H9 (cell line): Measurements from ENCODE around the gene HACE1. TPM values are rescaled to one million over a fixed set of nuclear protein-coding genes. Genes with fewer than 3 reads are reported as not detected.

Experiments
- DNase-seq: peaks from one replicate; pipeline ENCODE4 v3.0.0-alpha.2; 2017
- H2AFZ ChIP-seq: one replicate; pipeline ENCODE4 v1.6.1; 2013; ENCODE audit warnings: mild to moderate bottlenecking, low read length, control low read depth, moderate library complexity
- H2AK5ac ChIP-seq: 2 replicates; pipeline ENCODE4 v1.6.1; 2013; ENCODE audit warnings: low read length, control low read depth, mixed read lengths; ENCODE audit not compliant: insufficient read length
- H2BK120ac ChIP-seq: one replicate; pipeline ENCODE4 v1.6.1; 2013; ENCODE audit warnings: low read depth, mild to moderate bottlenecking, low read length, control low read depth, inconsistent platforms; ENCODE audit not compliant: poor library complexity, severe bottlenecking
- H2BK12ac ChIP-seq: 2 replicates; pipeline ENCODE4 v1.6.1; 2013; ENCODE audit warnings: low read length, control low read depth, mixed read lengths, low read depth; ENCODE audit not compliant: insufficient read length
- H2BK15ac ChIP-seq: 2 replicates; pipeline ENCODE4 v1.6.1; 2013; ENCODE audit warnings: low read depth, low read length, control low read depth
- H2BK20ac ChIP-seq: one replicate; pipeline ENCODE4 v1.6.1; 2013; ENCODE audit warnings: low read depth, mild to moderate bottlenecking, low read length, control low read depth, inconsistent platforms; ENCODE audit not compliant: poor library complexity, severe bottlenecking
- H2BK5ac ChIP-seq: 2 replicates; pipeline ENCODE4 v1.6.1; 2013; ENCODE audit warnings: low read length, control low read depth, mixed read lengths; ENCODE audit not compliant: insufficient read length
- H3K14ac ChIP-seq: 2 replicates; pipeline ENCODE4 v1.6.1; 2013; ENCODE audit warnings: low read length, control low read depth; ENCODE audit not compliant: insufficient read depth
- H3K18ac ChIP-seq: 2 replicates; pipeline ENCODE4 v1.6.1; 2013; ENCODE audit warnings: low read depth, mild to moderate bottlenecking, mixed read lengths, low read length, control low read depth; ENCODE audit not compliant: insufficient read length
- H3K23ac ChIP-seq: 2 replicates; pipeline ENCODE4 v1.6.1; 2013; ENCODE audit warnings: low read length, control low read depth, mixed read lengths, low read depth; ENCODE audit not compliant: insufficient read length
- H3K23me2 ChIP-seq: 2 replicates; pipeline ENCODE4 v1.6.1; 2013; ENCODE audit warnings: low read depth, mild to moderate bottlenecking, mixed read lengths, low read length, control low read depth; ENCODE audit not compliant: insufficient read length, poor library complexity, severe bottlenecking
- H3K27ac ChIP-seq: 2 replicates; pipeline ENCODE4 v1.5.1; 2013; ENCODE audit warnings: low read length, control low read depth, mixed read lengths, low read depth; ENCODE audit not compliant: insufficient read length
- H3K27me3 ChIP-seq: 2 replicates; pipeline ENCODE4 v1.6.1; 2013; ENCODE audit warnings: low read length, control low read depth, inconsistent platforms; ENCODE audit not compliant: insufficient read depth
- H3K4ac ChIP-seq: 2 replicates; pipeline ENCODE4 v1.6.1; 2013; ENCODE audit warnings: low read depth, mild to moderate bottlenecking, control low read depth, inconsistent platforms, low read length, moderate library complexity
- H3K4me1 ChIP-seq: 2 replicates; pipeline ENCODE4 v1.6.1; 2013; ENCODE audit warnings: low read length, control low read depth, inconsistent platforms; ENCODE audit not compliant: insufficient read depth
- H3K4me2 ChIP-seq: 2 replicates; pipeline ENCODE4 v1.6.1; 2013; ENCODE audit warnings: low read length, control low read depth, mixed read lengths; ENCODE audit not compliant: insufficient read length, insufficient read depth
- H3K56ac ChIP-seq: 2 replicates; pipeline ENCODE4 v1.6.1; 2013; ENCODE audit warnings: low read depth, mild to moderate bottlenecking, mixed read lengths, low read length, control low read depth; ENCODE audit not compliant: insufficient read length
- H3K79me1 ChIP-seq: 2 replicates; pipeline ENCODE4 v1.6.1; 2013; ENCODE audit warnings: low read depth, mild to moderate bottlenecking, moderate library complexity, low read length, control low read depth, inconsistent platforms; ENCODE audit not compliant: insufficient read depth, poor library complexity, severe bottlenecking
- H3K79me2 ChIP-seq: 2 replicates; pipeline ENCODE4 v1.6.1; 2013; ENCODE audit warnings: low read length, control low read depth, inconsistent platforms; ENCODE audit not compliant: insufficient read depth
- H3K9ac ChIP-seq: 2 replicates; pipeline ENCODE4 v1.6.1; 2013; ENCODE audit warnings: low read length, control low read depth, mixed read lengths; ENCODE audit not compliant: insufficient read length; ENCODE audit errors: extremely low read depth
- H3K9me3 ChIP-seq: one replicate; pipeline ENCODE4 v1.6.1; 2013; ENCODE audit warnings: low read depth, low read length, inconsistent platforms; ENCODE audit not compliant: control insufficient read depth
- H3T11ph ChIP-seq: one replicate; pipeline ENCODE4 v1.6.1; 2013; ENCODE audit warnings: mild to moderate bottlenecking, low read length, control low read depth, inconsistent platforms
- H4K20me1 ChIP-seq: one replicate; pipeline ENCODE4 v1.6.1; 2013; ENCODE audit not compliant: control insufficient read depth, insufficient read length, insufficient read depth
- H4K5ac ChIP-seq: 2 replicates; pipeline ENCODE4 v1.6.1; 2013; ENCODE audit warnings: low read depth, mild to moderate bottlenecking, mixed read lengths, low read length, control low read depth; ENCODE audit not compliant: insufficient read length
- H4K8ac ChIP-seq: replicated peaks from 2 replicates; pipeline ENCODE4 v1.6.1; 2013; ENCODE audit warnings: low read length, control low read depth, mixed read lengths, low read depth; ENCODE audit not compliant: insufficient read length
- H4K91ac ChIP-seq: 2 replicates; pipeline ENCODE4 v1.6.1; 2013; ENCODE audit warnings: low read depth, mild to moderate bottlenecking, moderate library complexity, mixed read lengths, low read length, control low read depth; ENCODE audit not compliant: insufficient read length
- H3K27ac Mint-ChIP-seq, 3 experiments: 2 replicates in 2 of 3; 3 replicates in 1 of 3; pipeline ENCODE4 v1.8.0; 2020 to 2021; ENCODE audit warnings: mixed read lengths in 3 of 3, mild to moderate bottlenecking in 1 of 3, moderate library complexity in 1 of 3
- H3K27me3 Mint-ChIP-seq: 2 replicates; pipeline ENCODE4 v1.8.0; 2021; ENCODE audit warnings: low read depth, mild to moderate bottlenecking, moderate library complexity, mixed read lengths
- H3K36me3 Mint-ChIP-seq, 3 experiments: 2 replicates in 2 of 3; 3 replicates in 1 of 3; pipeline ENCODE4 v1.8.0; 2020 to 2021; ENCODE audit warnings: low read depth in 3 of 3, mixed read lengths in 3 of 3; ENCODE audit not compliant: insufficient read depth in 1 of 3
- H3K4me1 Mint-ChIP-seq, 2 experiments: 2 replicates each; pipeline ENCODE4 v1.8.0; 2020; ENCODE audit warnings: mixed read lengths in 2 of 2
- H3K4me3 Mint-ChIP-seq, 2 experiments: 2 replicates in 1 of 2; 3 replicates in 1 of 2; pipeline ENCODE4 v1.8.0; 2020 to 2021; ENCODE audit warnings: mild to moderate bottlenecking in 2 of 2, mixed read lengths in 2 of 2, moderate library complexity in 1 of 2
- H3K9me3 Mint-ChIP-seq, 2 experiments: 2 replicates in 1 of 2; 3 replicates in 1 of 2; pipeline ENCODE4 v1.8.0; 2020; ENCODE audit warnings: mild to moderate bottlenecking in 2 of 2, mixed read lengths in 2 of 2, moderate library complexity in 1 of 2
- total RNA-seq: library from RNA; stranded (reverse); gene quantifications from 2 replicates; pipeline ENCODE4 v1.2.1, GENCODE V29; 2021
- TF ChIP-seq, protein P1 (sequence below): fragments of 200-600 bp; sonication (generic); conservative IDR thresholded peaks from 3 replicates; pipeline ENCODE4 v1.8.0; 2021; ENCODE audit warnings: antibody characterized with exemption, mild to moderate bottlenecking

HACE1 gene
- total RNA-seq, 1 experiment from 2014 or later, result 18.0 TPM

GRCh38 chr6:104835782-104836181 lies 23.9 kb downstream of the HACE1 start:
- DNase-seq, result no peak
- Histone ChIP-seq H3K79me1 (no peaks in the 10 kb centered on the region), H2BK15ac (no peak overlapping the region), H3K23ac (no peak overlapping the region), H3K14ac (no peak overlapping the region), H2AFZ (no peak overlapping the region), H4K91ac (no peak overlapping the region), H2AK5ac (no peak overlapping the region), H2BK120ac (no peak overlapping the region), H2BK12ac (no peak overlapping the region), H3K4me1 (no peaks in the 10 kb centered on the region), H3K56ac (no peak overlapping the region), H3K9ac (no peak overlapping the region), H4K8ac (no peak overlapping the region), H4K5ac (no peak overlapping the region), H4K20me1 (no peaks in the 10 kb centered on the region), H2BK20ac (no peak overlapping the region), H3K4ac (no peak overlapping the region), H3K23me2 (no peaks in the 10 kb centered on the region), H2BK5ac (no peak overlapping the region), H3K4me2 (no peak overlapping the region), H3K27me3 (no peaks in the 10 kb centered on the region), H3T11ph (no peak overlapping the region), H3K79me2 (no peaks in the 10 kb centered on the region), H3K18ac (no peak overlapping the region), H3K27ac (no peak overlapping the region), H3K9me3 (no peaks in the 10 kb centered on the region)
- no peak overlapping the region for H3K27ac Mint-ChIP-seq
- TF ChIP-seq, protein P1, sequence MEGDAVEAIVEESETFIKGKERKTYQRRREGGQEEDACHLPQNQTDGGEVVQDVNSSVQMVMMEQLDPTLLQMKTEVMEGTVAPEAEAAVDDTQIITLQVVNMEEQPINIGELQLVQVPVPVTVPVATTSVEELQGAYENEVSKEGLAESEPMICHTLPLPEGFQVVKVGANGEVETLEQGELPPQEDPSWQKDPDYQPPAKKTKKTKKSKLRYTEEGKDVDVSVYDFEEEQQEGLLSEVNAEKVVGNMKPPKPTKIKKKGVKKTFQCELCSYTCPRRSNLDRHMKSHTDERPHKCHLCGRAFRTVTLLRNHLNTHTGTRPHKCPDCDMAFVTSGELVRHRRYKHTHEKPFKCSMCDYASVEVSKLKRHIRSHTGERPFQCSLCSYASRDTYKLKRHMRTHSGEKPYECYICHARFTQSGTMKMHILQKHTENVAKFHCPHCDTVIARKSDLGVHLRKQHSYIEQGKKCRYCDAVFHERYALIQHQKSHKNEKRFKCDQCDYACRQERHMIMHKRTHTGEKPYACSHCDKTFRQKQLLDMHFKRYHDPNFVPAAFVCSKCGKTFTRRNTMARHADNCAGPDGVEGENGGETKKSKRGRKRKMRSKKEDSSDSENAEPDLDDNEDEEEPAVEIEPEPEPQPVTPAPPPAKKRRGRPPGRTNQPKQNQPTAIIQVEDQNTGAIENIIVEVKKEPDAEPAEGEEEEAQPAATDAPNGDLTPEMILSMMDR, result no peak
- H3K4me1 Mint-ChIP-seq, result no peaks in the 10 kb centered on the region
- H3K9me3 Mint-ChIP-seq, result no peaks in the 10 kb centered on the region
- H3K36me3 Mint-ChIP-seq, result peaks cover 20 to 53% (median 38%) of the 10 kb centered on the region in 3 experiments; a peak in 6 of 7 replicates
- H3K4me3 Mint-ChIP-seq, result no peak overlapping the region
- H3K27me3 Mint-ChIP-seq, result no peaks in the 10 kb centered on the region
